ENCODE results near the gene IFIT3. TPM values are rescaled to one million over a fixed set of nuclear protein-coding genes. Genes with fewer than 3 reads are reported as not detected.
A peak's percentile ranks its signal among the peaks of the same experiment; 100 is the strongest.

The IFIT3 gene
- total and polyA plus RNA-seq, 2 of the 8 experiments (the other 6 are each of a cell fraction or from before 2014, with no cell fraction given): 0.12 to 0.84 TPM

DNA sequence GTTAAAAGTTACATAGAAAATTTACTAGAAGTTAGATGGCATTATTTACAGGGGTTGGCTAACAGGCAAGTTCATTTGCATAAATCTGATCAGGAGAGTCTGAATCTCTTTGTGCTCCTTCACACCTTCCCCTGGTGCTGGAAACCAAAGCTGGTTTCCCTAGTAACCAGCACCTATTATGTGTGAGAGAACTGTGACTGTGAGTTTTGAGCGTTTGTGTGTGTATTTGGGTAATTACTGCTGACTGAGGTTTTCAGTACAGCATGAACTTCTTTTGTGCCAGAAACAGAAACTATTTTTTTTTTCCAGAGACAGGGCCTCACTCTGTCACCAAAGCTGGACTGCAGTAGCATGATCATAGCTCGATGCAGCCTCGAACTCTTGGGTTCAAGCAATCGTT lies 39.7 kb downstream of the IFIT3 start:
- H2AK5ac ChIP-seq (ENCODE audit: low read depth, low read length): 0 out of 2 replicates have a peak overlapping the region, but pooled peaks have one; percentile 4
- H2AFZ ChIP-seq (ENCODE audit: low read length): no peak overlapping the region
- H4K8ac ChIP-seq (ENCODE audit: extremely low read depth, insufficient read depth, low read length): no peak overlapping the region
- H2BK20ac ChIP-seq (ENCODE audit: low read length): 0 out of 2 replicates have a peak overlapping the region, but pooled peaks have one; percentile 6
- TF ChIP-seq CEBPB (IDR thresholded peaks at IDR 0.05; ENCODE audit: low read depth, low read length) (no peak), HDAC2 (IDR thresholded peaks at IDR 0.05; ENCODE audit: borderline replicate concordance in 1 of 2, low read depth in 2 of 2, low read length in 2 of 2) (no peak), RFX5 (IDR thresholded peaks at IDR 0.05; ENCODE audit: borderline replicate concordance, low read depth, low read length) (no peak)
- TF ChIP-seq, protein P1, sequence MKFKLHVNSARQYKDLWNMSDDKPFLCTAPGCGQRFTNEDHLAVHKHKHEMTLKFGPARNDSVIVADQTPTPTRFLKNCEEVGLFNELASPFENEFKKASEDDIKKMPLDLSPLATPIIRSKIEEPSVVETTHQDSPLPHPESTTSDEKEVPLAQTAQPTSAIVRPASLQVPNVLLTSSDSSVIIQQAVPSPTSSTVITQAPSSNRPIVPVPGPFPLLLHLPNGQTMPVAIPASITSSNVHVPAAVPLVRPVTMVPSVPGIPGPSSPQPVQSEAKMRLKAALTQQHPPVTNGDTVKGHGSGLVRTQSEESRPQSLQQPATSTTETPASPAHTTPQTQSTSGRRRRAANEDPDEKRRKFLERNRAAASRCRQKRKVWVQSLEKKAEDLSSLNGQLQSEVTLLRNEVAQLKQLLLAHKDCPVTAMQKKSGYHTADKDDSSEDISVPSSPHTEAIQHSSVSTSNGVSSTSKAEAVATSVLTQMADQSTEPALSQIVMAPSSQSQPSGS (IDR thresholded peaks at IDR 0.05; ENCODE audit: low read length): no peak
- H3K4me2 ChIP-seq (ENCODE audit: insufficient read depth in 1 of 2, low read depth in 2 of 2, low read length in 2 of 2): no peak overlapping the region
- no peak overlapping the region for H3K23ac ChIP-seq (ENCODE audit: insufficient read length)
- H3K56ac ChIP-seq (replicated peaks; ENCODE audit: insufficient read length, low read depth, low read length): no peak overlapping the region
- H4K20me1 ChIP-seq (replicated peaks in 1 of 2; ENCODE audit: control insufficient read depth in 1 of 2, insufficient read depth in 2 of 2, low read length in 2 of 2): no peaks in the 10 kb centered on the region
- H3K79me1 ChIP-seq (ENCODE audit: low read depth, low read length): no peaks in the 10 kb centered on the region
- no peak overlapping the region for H3K4ac ChIP-seq (replicated peaks; ENCODE audit: insufficient read length, low read depth, low read length)
- no peaks in the 10 kb centered on the region for H3K9me3 ChIP-seq (ENCODE audit: insufficient read depth in 2 of 2, low read depth in 1 of 2, low read length in 1 of 2)
- peaks cover 0 to 6% (median 0%) of the 10 kb centered on the region in 4 experiments; a peak in 1 of 7 replicates for H3K4me1 ChIP-seq (replicated peaks in 1 of 4; ENCODE audit: control insufficient read depth in 3 of 4, insufficient read depth in 4 of 4, low read length in 3 of 4)
- H3K9ac ChIP-seq (replicated peaks in 1 of 4; ENCODE audit: extremely low read depth in 1 of 4, low read depth in 3 of 4, low read length in 3 of 4): no peak overlapping the region
- no peak overlapping the region for H3K18ac ChIP-seq (ENCODE audit: extremely low read depth, low read length)
- no peak overlapping the region for H2BK15ac ChIP-seq (ENCODE audit: low read length)
- no peaks in the 10 kb centered on the region; the same call in 1 of the 2 replicates for H3K23me2 ChIP-seq (ENCODE audit: low read depth, low read length)
- no peaks in the 10 kb centered on the region for H3K27me3 ChIP-seq (replicated peaks in 1 of 4; ENCODE audit: control insufficient read depth in 3 of 4, extremely low read depth in 1 of 4, insufficient read depth in 3 of 4, low read length in 3 of 4)
- H3K4me3 ChIP-seq (ENCODE audit: extremely low read depth in 1 of 4, insufficient read depth in 2 of 4, low read depth in 3 of 4, low read length in 4 of 4): no peak overlapping the region
- no peak overlapping the region for H4K5ac ChIP-seq (ENCODE audit: insufficient read length, low read depth, low read length)
- DNase-seq (ENCODE audit: low read depth in 1 of 2, low spot score in 2 of 2) (no peak), FAIRE-seq (no peak)
- H2BK12ac ChIP-seq (ENCODE audit: low read depth, low read length): no peak overlapping the region
- H3K27ac ChIP-seq (ENCODE audit: low read depth, low read length): no peak overlapping the region
- CTCF ChIA-PET (ENCODE audit: partially characterized antibody): interaction anchor here (1.2 to 5.4 kb wide), 17 partner anchors 11 to 149 kb away, joined by 3 to 64 read pairs (median 25); partner anchors contain the start of genes IFIT1, IFIT1B, IFIT2 and LIPA
- POLR2A ChIA-PET (ENCODE audit: partially characterized antibody): interaction anchor here (0.6 kb wide), 1 partner anchor 114 kb away, joined by 3 read pairs; no protein-coding TSS in a partner anchor
- no peak overlapping the region for H2BK5ac ChIP-seq (ENCODE audit: low read depth, low read length)
- WGBS, 2 experiments (ENCODE audit: extremely low coverage in 1 of 2, insufficient coverage in 1 of 2, insufficient read length in 1 of 2, insufficient replicate concordance in 2 of 2, low coverage in 1 of 2, low lambda C conversion rate in 2 of 2, missing lambda C conversion rate in 1 of 2): 83% methylated on average over 4 of the region's 4 CpGs; no CpG with 5 or more reads in 1 of the 2 experiments
- no peaks in the 10 kb centered on the region for H3K79me2 ChIP-seq (ENCODE audit: control insufficient read depth in 1 of 2, insufficient read depth in 2 of 2, low read length in 2 of 2)
- no peak overlapping the region for H2BK120ac ChIP-seq (replicated peaks; ENCODE audit: low read depth, low read length)
- no peak overlapping the region for H4K91ac ChIP-seq (replicated peaks; ENCODE audit: insufficient read length, low read length)
- no peak overlapping the region for H3K14ac ChIP-seq (ENCODE audit: insufficient read length)
- no peaks in the 10 kb centered on the region; a peak in 1 of 8 replicates for H3K36me3 ChIP-seq (ENCODE audit: control insufficient read depth in 2 of 4, insufficient read depth in 4 of 4, low read length in 3 of 4)
